ENCODE measurements around the gene WNT7B. TPM values are rescaled to one million over a fixed set of nuclear protein-coding genes. Genes with fewer than 3 reads are reported as not detected.

The WNT7B gene
- total RNA-seq, 6 experiments from 2014 or later, result 0.07 to 0.14 (median 0.09) TPM; not detected in 1

- no peak for DNase-seq
- no peak overlapping the region; the same call in 1 of the 2 replicates for H3K4me3 Mint-ChIP-seq
- no peaks in the 10 kb centered on the region for H3K9me3 Mint-ChIP-seq
- peaks cover 10% of the 10 kb centered on the region for H3K27me3 Mint-ChIP-seq (ENCODE audit: insufficient read depth)
- H3K36me3 Mint-ChIP-seq (ENCODE audit: low read depth), result no peaks in the 10 kb centered on the region
- TF ChIP-seq CTCF (IDR thresholded peaks at IDR 0.05), result no peak
- peaks cover 40% of the 10 kb centered on the region for H3K4me1 Mint-ChIP-seq (ENCODE audit: low read depth)
- H3K27ac Mint-ChIP-seq, result peak overlapping the region; percentile 83
Measured at GRCh38 chr22:45995405-45996101, 18.6 kb upstream of the WNT7B start.

- Mint-ChIP-seq H3K27me3 (ENCODE audit: insufficient read depth) (peaks cover 13% of the 10 kb centered on the region), H3K36me3 (ENCODE audit: low read depth) (no peaks in the 10 kb centered on the region), H3K4me1 (ENCODE audit: low read depth) (peaks cover 40% of the 10 kb centered on the region), H3K4me3 (no peak overlapping the region), H3K27ac (peak overlapping the region; percentile 45), H3K9me3 (no peaks in the 10 kb centered on the region)
- peak; percentile 58 for DNase-seq
- TF ChIP-seq CTCF (IDR thresholded peaks at IDR 0.05), result peak; percentile 99
Measured at GRCh38 chr22:45994491-45995404, 17.8 kb upstream of the WNT7B start.

GRCh38 chr22:45993841-45994240 is 16.9 kb upstream of the WNT7B start:
- Mint-ChIP-seq H3K9me3 (no peaks in the 10 kb centered on the region), H3K27me3 (ENCODE audit: insufficient read depth) (peaks cover 15% of the 10 kb centered on the region), H3K36me3 (ENCODE audit: low read depth) (no peaks in the 10 kb centered on the region), H3K4me3 (no peak overlapping the region), H3K4me1 (ENCODE audit: low read depth) (peaks cover 38% of the 10 kb centered on the region), H3K27ac (no peak overlapping the region)
- no peak for DNase-seq
- TF ChIP-seq CTCF (IDR thresholded peaks at IDR 0.05), result no peak

- Mint-ChIP-seq H3K36me3 (ENCODE audit: low read depth) (no peaks in the 10 kb centered on the region), H3K4me1 (ENCODE audit: low read depth) (peaks cover 33% of the 10 kb centered on the region), H3K4me3 (no peak overlapping the region), H3K27ac (no peak overlapping the region), H3K27me3 (ENCODE audit: insufficient read depth) (peaks cover 17% of the 10 kb centered on the region), H3K9me3 (no peaks in the 10 kb centered on the region)
- DNase-seq, result no peak
- TF ChIP-seq CTCF (IDR thresholded peaks at IDR 0.05), result no peak
Measured at GRCh38 chr22:45993143-45993692, 16.3 kb upstream of the WNT7B start.

- Mint-ChIP-seq H3K4me1 (ENCODE audit: low read depth) (peaks cover 29% of the 10 kb centered on the region), H3K27me3 (ENCODE audit: insufficient read depth) (peaks cover 17% of the 10 kb centered on the region), H3K27ac (no peak overlapping the region), H3K4me3 (no peak overlapping the region), H3K9me3 (no peaks in the 10 kb centered on the region), H3K36me3 (ENCODE audit: low read depth) (no peaks in the 10 kb centered on the region)
- no peak for TF ChIP-seq CTCF (IDR thresholded peaks at IDR 0.05)
- no peak for DNase-seq
Measured at GRCh38 chr22:45992737-45993136, 15.8 kb upstream of the WNT7B start.
